WTC11 (cell line): ENCODE data around the gene PDE11A.

Experiments used
- CREM ChIP-seq: sonication (generic); formaldehyde crosslinking; IDR thresholded peaks from 2 replicates; pipeline ENCODE4 v1.8.1; 2022; ENCODE audit warnings: mild to moderate bottlenecking, missing genetic modification reagents, moderate library complexity
- GABPB1 ChIP-seq: sonication (generic); formaldehyde crosslinking; IDR thresholded peaks from 2 replicates; pipeline ENCODE4 v1.8.1; 2023; ENCODE audit warnings: mild to moderate bottlenecking, missing genetic modification reagents
- NFE2L1 ChIP-seq: sonication (generic); formaldehyde crosslinking; IDR thresholded peaks from 2 replicates; pipeline ENCODE4 v1.8.1; 2023; ENCODE audit warnings: missing genetic modification reagents
- TCF7 ChIP-seq: sonication (generic); formaldehyde crosslinking; IDR thresholded peaks from 2 replicates; pipeline ENCODE4 v1.8.0; 2022; ENCODE audit warnings: mild to moderate bottlenecking, low read depth, missing genetic modification reagents, moderate library complexity
- ZNF219 ChIP-seq: sonication (generic); formaldehyde crosslinking; IDR thresholded peaks from 2 replicates; pipeline ENCODE4 v1.8.0; 2023; ENCODE audit warnings: missing genetic modification reagents, mild to moderate bottlenecking, borderline replicate concordance
- TF ChIP-seq, protein P1 (sequence below): sonication (generic); formaldehyde crosslinking; IDR thresholded peaks from 2 replicates; pipeline ENCODE4 v1.8.1; 2023; ENCODE audit warnings: mild to moderate bottlenecking, missing genetic modification reagents, moderate library complexity
- TF ChIP-seq, protein P2 (sequence below): sonication (generic); formaldehyde crosslinking; IDR thresholded peaks from 2 replicates; pipeline ENCODE4 v1.8.1; 2022; ENCODE audit warnings: low read depth, missing genetic modification reagents, borderline replicate concordance
- TF ChIP-seq, protein P3 (sequence below): fragments of 200-600 bp; IDR thresholded peaks from 2 replicates; pipeline ENCODE4 v1.8.0; 2022; ENCODE audit warnings: antibody characterized with exemption
- TF ChIP-seq, protein P4 (sequence below): fragments of 250-450 bp; sonication (Bioruptor Pico); IDR thresholded peaks from 2 replicates; pipeline ENCODE4 v1.9.0; 2021; ENCODE audit warnings: mild to moderate bottlenecking, borderline replicate concordance

DNA sequence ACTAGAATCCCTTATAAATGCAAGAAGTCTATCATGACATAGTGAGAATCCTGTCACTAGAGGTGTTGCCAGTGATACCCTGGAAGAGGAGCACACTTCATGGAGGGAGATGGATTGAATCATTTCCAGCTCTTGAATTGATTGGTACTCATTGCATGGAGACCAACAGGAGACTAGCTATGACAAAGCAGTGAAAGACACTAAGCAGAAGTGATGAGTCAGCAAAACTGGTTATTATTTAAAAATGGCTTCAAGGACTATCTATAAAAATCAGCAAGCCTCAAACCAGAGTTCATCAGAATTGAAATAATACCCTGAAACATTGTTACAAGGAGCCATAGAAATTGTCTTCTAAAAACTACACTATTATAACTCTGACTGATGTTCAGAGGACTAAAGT lies 200.3 kb downstream of the PDE11A start:
- TF ChIP-seq GABPB1 (CRISPR knock-in tag) (no peak), ZNF219 (CRISPR knock-in tag) (no peak), CREM (CRISPR knock-in tag) (no peak), NFE2L1 (CRISPR knock-in tag) (no peak), TCF7 (no peak)
- TF ChIP-seq, protein P1, sequence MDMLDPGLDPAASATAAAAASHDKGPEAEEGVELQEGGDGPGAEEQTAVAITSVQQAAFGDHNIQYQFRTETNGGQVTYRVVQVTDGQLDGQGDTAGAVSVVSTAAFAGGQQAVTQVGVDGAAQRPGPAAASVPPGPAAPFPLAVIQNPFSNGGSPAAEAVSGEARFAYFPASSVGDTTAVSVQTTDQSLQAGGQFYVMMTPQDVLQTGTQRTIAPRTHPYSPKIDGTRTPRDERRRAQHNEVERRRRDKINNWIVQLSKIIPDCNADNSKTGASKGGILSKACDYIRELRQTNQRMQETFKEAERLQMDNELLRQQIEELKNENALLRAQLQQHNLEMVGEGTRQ (CRISPR knock-in tag): no peak
- TF ChIP-seq, protein P2, sequence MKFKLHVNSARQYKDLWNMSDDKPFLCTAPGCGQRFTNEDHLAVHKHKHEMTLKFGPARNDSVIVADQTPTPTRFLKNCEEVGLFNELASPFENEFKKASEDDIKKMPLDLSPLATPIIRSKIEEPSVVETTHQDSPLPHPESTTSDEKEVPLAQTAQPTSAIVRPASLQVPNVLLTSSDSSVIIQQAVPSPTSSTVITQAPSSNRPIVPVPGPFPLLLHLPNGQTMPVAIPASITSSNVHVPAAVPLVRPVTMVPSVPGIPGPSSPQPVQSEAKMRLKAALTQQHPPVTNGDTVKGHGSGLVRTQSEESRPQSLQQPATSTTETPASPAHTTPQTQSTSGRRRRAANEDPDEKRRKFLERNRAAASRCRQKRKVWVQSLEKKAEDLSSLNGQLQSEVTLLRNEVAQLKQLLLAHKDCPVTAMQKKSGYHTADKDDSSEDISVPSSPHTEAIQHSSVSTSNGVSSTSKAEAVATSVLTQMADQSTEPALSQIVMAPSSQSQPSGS (CRISPR knock-in tag): no peak
- TF ChIP-seq, protein P3, sequence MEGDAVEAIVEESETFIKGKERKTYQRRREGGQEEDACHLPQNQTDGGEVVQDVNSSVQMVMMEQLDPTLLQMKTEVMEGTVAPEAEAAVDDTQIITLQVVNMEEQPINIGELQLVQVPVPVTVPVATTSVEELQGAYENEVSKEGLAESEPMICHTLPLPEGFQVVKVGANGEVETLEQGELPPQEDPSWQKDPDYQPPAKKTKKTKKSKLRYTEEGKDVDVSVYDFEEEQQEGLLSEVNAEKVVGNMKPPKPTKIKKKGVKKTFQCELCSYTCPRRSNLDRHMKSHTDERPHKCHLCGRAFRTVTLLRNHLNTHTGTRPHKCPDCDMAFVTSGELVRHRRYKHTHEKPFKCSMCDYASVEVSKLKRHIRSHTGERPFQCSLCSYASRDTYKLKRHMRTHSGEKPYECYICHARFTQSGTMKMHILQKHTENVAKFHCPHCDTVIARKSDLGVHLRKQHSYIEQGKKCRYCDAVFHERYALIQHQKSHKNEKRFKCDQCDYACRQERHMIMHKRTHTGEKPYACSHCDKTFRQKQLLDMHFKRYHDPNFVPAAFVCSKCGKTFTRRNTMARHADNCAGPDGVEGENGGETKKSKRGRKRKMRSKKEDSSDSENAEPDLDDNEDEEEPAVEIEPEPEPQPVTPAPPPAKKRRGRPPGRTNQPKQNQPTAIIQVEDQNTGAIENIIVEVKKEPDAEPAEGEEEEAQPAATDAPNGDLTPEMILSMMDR: no peak
- TF ChIP-seq, protein P4, sequence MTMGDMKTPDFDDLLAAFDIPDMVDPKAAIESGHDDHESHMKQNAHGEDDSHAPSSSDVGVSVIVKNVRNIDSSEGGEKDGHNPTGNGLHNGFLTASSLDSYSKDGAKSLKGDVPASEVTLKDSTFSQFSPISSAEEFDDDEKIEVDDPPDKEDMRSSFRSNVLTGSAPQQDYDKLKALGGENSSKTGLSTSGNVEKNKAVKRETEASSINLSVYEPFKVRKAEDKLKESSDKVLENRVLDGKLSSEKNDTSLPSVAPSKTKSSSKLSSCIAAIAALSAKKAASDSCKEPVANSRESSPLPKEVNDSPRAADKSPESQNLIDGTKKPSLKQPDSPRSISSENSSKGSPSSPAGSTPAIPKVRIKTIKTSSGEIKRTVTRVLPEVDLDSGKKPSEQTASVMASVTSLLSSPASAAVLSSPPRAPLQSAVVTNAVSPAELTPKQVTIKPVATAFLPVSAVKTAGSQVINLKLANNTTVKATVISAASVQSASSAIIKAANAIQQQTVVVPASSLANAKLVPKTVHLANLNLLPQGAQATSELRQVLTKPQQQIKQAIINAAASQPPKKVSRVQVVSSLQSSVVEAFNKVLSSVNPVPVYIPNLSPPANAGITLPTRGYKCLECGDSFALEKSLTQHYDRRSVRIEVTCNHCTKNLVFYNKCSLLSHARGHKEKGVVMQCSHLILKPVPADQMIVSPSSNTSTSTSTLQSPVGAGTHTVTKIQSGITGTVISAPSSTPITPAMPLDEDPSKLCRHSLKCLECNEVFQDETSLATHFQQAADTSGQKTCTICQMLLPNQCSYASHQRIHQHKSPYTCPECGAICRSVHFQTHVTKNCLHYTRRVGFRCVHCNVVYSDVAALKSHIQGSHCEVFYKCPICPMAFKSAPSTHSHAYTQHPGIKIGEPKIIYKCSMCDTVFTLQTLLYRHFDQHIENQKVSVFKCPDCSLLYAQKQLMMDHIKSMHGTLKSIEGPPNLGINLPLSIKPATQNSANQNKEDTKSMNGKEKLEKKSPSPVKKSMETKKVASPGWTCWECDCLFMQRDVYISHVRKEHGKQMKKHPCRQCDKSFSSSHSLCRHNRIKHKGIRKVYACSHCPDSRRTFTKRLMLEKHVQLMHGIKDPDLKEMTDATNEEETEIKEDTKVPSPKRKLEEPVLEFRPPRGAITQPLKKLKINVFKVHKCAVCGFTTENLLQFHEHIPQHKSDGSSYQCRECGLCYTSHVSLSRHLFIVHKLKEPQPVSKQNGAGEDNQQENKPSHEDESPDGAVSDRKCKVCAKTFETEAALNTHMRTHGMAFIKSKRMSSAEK (CRISPR knock-in tag): no peak
